ENCODE data around the gene SNRNP40. TPM values are rescaled to one million over a fixed set of nuclear protein-coding genes. Genes with fewer than 3 reads are reported as not detected.

The SNRNP40 gene
- total and polyA plus RNA-seq, 2 donors (not counting 3 experiments of a cell fraction or from before 2014, with no cell fraction given), result 66.3 to 78.1 TPM

DNA sequence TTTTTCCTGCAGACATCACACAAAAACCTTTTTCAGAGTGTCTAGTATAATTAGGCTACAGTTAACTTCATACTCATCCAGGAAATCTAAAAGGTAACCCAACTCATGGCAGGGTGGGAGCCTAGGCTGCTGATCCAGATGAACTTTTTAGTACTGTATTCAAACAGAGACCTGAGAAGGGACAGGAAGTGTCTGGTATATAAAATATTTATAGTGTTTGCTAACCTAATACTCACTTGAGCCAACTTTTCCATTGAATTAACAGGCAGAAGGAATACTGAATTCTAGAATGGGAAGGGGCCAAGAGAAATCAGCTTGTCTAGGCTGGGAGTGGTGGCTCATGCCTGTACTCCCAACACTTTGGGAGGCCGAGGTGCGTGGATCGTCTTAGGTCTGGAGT is 34.7 kb downstream of the SNRNP40 start:
- H3K9me1 ChIP-seq (replicated peaks; ENCODE audit: control insufficient read depth, extremely low read depth, insufficient read depth, low read length), result no peaks in the 10 kb centered on the region
- DNase-seq (ENCODE audit: low read depth, low spot score) (no peak), FAIRE-seq (no peak)
- no peaks in the 10 kb centered on the region for H4K20me1 ChIP-seq (replicated peaks; ENCODE audit: control insufficient read depth, extremely low read depth, insufficient read depth, low read length)
- H3K79me2 ChIP-seq (ENCODE audit: control insufficient read depth, insufficient read depth, low read length), result no peaks in the 10 kb centered on the region
- intact Hi-C loops (cut with micrococcal nuclease) (no loop called here), dilution Hi-C loops (cut with MboI; ENCODE audit: extremely low pct_ligation_motif_present, low sequenced_read_pairs) (no loop called here)
- H3K4me2 ChIP-seq (ENCODE audit: insufficient read depth, low read length), result no peak overlapping the region
- no peak overlapping the region for H3K9ac ChIP-seq (replicated peaks; ENCODE audit: extremely low read depth, insufficient read depth, low read length)
- peaks cover 12 to 26% of the 10 kb centered on the region in 2 experiments for H3K36me3 ChIP-seq (ENCODE audit: control insufficient read depth in 2 of 2, extremely low read depth in 1 of 2, insufficient read depth in 2 of 2, low read length in 2 of 2)
- no peak overlapping the region for H2AFZ ChIP-seq (ENCODE audit: low read depth, low read length)
- no peak overlapping the region for H3K27ac ChIP-seq (ENCODE audit: insufficient read depth, low read depth, low read length)
- ChIA-PET POLR2A (no interaction called here), CTCF (interaction anchor here (1.3 kb wide), 1 partner anchor 35 kb away, joined by 4 read pairs; the partner anchor contains the start of genes SNRNP40 and ZCCHC17)
- H3K4me3 ChIP-seq (replicated peaks in 1 of 3; ENCODE audit: insufficient read depth in 1 of 3, low read depth in 1 of 3, low read length in 3 of 3), result no peak overlapping the region
- no peaks in the 10 kb centered on the region for H3K4me1 ChIP-seq (ENCODE audit: control insufficient read depth, extremely low read depth, insufficient read depth, low read length)
- H3K9me3 ChIP-seq (replicated peaks; ENCODE audit: control insufficient read depth, insufficient read depth, low read length), result no peaks in the 10 kb centered on the region
- no TSS peak for BruUV-seq (replicated peaks)
- H3K27me3 ChIP-seq (ENCODE audit: control insufficient read depth in 2 of 2, insufficient read depth in 2 of 2, low read length in 2 of 2), result no peaks in the 10 kb centered on the region
- no peak for TF ChIP-seq MYC (IDR thresholded peaks at IDR 0.05; ENCODE audit: low read depth, low read length)

- BruUV-seq (replicated peaks), result no TSS peak
- intact Hi-C loops (cut with micrococcal nuclease), result no loop called here
- ChIA-PET CTCF (no interaction called here), POLR2A (no interaction called here)
- no peak overlapping the region for H3K27ac ChIP-seq (ENCODE audit: insufficient read depth, low read depth, low read length)
- no peak overlapping the region for H3K4me2 ChIP-seq (ENCODE audit: insufficient read depth, low read length)
- H3K27me3 ChIP-seq (ENCODE audit: control insufficient read depth in 2 of 2, insufficient read depth in 2 of 2, low read length in 2 of 2), result no peaks in the 10 kb centered on the region
- H2AFZ ChIP-seq (ENCODE audit: low read depth, low read length), result no peak overlapping the region
- H3K79me2 ChIP-seq (ENCODE audit: control insufficient read depth, insufficient read depth, low read length), result no peaks in the 10 kb centered on the region
- no peak overlapping the region for H3K9ac ChIP-seq (replicated peaks; ENCODE audit: extremely low read depth, insufficient read depth, low read length)
- no peaks in the 10 kb centered on the region for H3K4me1 ChIP-seq (ENCODE audit: control insufficient read depth, extremely low read depth, insufficient read depth, low read length)
- peaks cover 9 to 22% of the 10 kb centered on the region in 2 experiments for H3K36me3 ChIP-seq (ENCODE audit: control insufficient read depth in 2 of 2, extremely low read depth in 1 of 2, insufficient read depth in 2 of 2, low read length in 2 of 2)
- H4K20me1 ChIP-seq (replicated peaks; ENCODE audit: control insufficient read depth, extremely low read depth, insufficient read depth, low read length), result no peaks in the 10 kb centered on the region
- dilution Hi-C loops (cut with MboI; ENCODE audit: extremely low pct_ligation_motif_present, low sequenced_read_pairs), result no loop called here
- no peaks in the 10 kb centered on the region for H3K9me3 ChIP-seq (replicated peaks; ENCODE audit: control insufficient read depth, insufficient read depth, low read length)
- FAIRE-seq, result no peak
- no peaks in the 10 kb centered on the region for H3K9me1 ChIP-seq (replicated peaks; ENCODE audit: control insufficient read depth, extremely low read depth, insufficient read depth, low read length)
- no peak overlapping the region for H3K4me3 ChIP-seq (replicated peaks in 1 of 3; ENCODE audit: insufficient read depth in 1 of 3, low read depth in 1 of 3, low read length in 3 of 3)
- no peak for DNase-seq (ENCODE audit: low read depth, low spot score)
- TF ChIP-seq MYC (IDR thresholded peaks at IDR 0.05; ENCODE audit: low read depth, low read length), result no peak
- TF ChIP-seq FOS (IDR thresholded peaks at IDR 0.05; ENCODE audit: borderline replicate concordance, insufficient read depth, low read length), result no peak
- TF ChIP-seq EZH2 (IDR thresholded peaks at IDR 0.05; ENCODE audit: borderline replicate concordance, low read depth, low read length, severe bottlenecking), result no peak
- TF ChIP-seq, protein P1, sequence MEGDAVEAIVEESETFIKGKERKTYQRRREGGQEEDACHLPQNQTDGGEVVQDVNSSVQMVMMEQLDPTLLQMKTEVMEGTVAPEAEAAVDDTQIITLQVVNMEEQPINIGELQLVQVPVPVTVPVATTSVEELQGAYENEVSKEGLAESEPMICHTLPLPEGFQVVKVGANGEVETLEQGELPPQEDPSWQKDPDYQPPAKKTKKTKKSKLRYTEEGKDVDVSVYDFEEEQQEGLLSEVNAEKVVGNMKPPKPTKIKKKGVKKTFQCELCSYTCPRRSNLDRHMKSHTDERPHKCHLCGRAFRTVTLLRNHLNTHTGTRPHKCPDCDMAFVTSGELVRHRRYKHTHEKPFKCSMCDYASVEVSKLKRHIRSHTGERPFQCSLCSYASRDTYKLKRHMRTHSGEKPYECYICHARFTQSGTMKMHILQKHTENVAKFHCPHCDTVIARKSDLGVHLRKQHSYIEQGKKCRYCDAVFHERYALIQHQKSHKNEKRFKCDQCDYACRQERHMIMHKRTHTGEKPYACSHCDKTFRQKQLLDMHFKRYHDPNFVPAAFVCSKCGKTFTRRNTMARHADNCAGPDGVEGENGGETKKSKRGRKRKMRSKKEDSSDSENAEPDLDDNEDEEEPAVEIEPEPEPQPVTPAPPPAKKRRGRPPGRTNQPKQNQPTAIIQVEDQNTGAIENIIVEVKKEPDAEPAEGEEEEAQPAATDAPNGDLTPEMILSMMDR (IDR thresholded peaks at IDR 0.05; ENCODE audit: extremely low read depth in 1 of 2, insufficient read depth in 1 of 2, low read depth in 1 of 2, low read length in 2 of 2), result no peak
- TF ChIP-seq, protein P2, sequence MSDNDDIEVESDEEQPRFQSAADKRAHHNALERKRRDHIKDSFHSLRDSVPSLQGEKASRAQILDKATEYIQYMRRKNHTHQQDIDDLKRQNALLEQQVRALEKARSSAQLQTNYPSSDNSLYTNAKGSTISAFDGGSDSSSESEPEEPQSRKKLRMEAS (IDR thresholded peaks at IDR 0.05; ENCODE audit: insufficient read depth, insufficient read length), result no peak
- no peak for TF ChIP-seq POLR2AphosphoS5 (IDR thresholded peaks at IDR 0.05; ENCODE audit: insufficient read depth, low read depth, low read length)
- no peak for TF ChIP-seq JUN (IDR thresholded peaks at IDR 0.05; ENCODE audit: borderline replicate concordance, insufficient read depth, insufficient read length, low read depth)
- no peak for TF ChIP-seq GATA2 (IDR thresholded peaks at IDR 0.05; ENCODE audit: insufficient read depth, insufficient read length, low read depth, low read length)
- no peak for TF ChIP-seq POLR2A (IDR thresholded peaks at IDR 0.05; ENCODE audit: low read depth, low read length)
Observed at GRCh38 chr1:31259746-31260145, 36.8 kb downstream of the SNRNP40 start.
